Spleen (tissue), 7 donors: ENCODE results near the gene ARL6IP4.

Experiments used
- CTCF ChIP-seq, 11 experiments: fragments of 200-600 bp in 7 of 11; fragments of 450-650 bp in 4 of 11; sonication (generic) in 4 of 11; IDR thresholded peaks in 8 of 11; conservative IDR thresholded peaks in 3 of 11; 1 replicate in 7 of 11; 2 replicates in 4 of 11; pipeline versions ENCODE4 v1.4.0 to v1.8.0; 2016 to 2021; ENCODE audit warnings: antibody characterized with exemption in 11 of 11, inconsistent platforms in 4 of 11, mild to moderate bottlenecking in 1 of 11
- POLR2A ChIP-seq, 3 donors: fragments of 450-650 bp; IDR thresholded peaks; one replicate each; pipeline ENCODE4 v1.5.1; 2017; ENCODE audit warnings: antibody characterized with exemption in 3 of 3, mild to moderate bottlenecking in 1 of 3
- donor health status: DM: no; HTN: no; CAD: no; lungs with moderate emphysema.
- donor health status: DM: no; HTN: no; CAD: no.
- donor health status: DM: no; HTN: no; CAD: no.

DNA sequence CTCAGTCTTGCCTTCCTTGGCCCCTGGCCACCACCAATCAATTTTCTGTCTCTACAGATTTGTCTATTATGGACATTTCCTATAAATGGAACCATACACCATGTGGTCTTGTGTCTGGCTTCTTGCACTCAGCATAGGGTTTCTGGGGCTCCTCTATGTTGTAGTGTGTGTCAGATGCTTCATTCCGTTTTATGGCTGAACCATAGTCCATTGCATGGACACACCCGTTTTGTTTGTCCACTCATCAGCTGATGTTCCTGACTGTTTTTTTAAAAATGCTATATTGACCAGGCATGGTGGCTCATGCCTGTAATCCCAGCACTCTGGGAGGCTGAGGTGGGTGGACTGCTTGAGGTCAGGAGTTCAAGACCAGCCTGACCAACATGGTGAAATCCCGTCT is 21.0 kb downstream of the ARL6IP4 start:
- TF ChIP-seq CTCF (IDR thresholded peaks at IDR 0.05 in 8 of 11, conservative IDR thresholded peaks at IDR 0.05 in 3 of 11) (no peak), POLR2A (IDR thresholded peaks at IDR 0.05) (no peak)
